ENCODE data around the gene CTCFL.

Gene CTCFL

GRCh38 chr20:57470212-57470522 lies 54.8 kb downstream of the CTCFL start:
- H3K4me3 ChIP-seq (ENCODE audit: low read depth in 1 of 2, low read length in 2 of 2): no peak overlapping the region
- DNase-seq (no peak), ATAC-seq (ENCODE audit: insufficient read depth, low read depth) (no peak)
- H4K20me1 ChIP-seq (ENCODE audit: insufficient read depth, low read length): peaks cover 11% of the 10 kb centered on the region
- peaks cover 9% of the 10 kb centered on the region for H3K4me1 ChIP-seq (ENCODE audit: insufficient read depth, low read length)
- H3K79me2 ChIP-seq (ENCODE audit: insufficient read depth, low read length): no peaks in the 10 kb centered on the region
- no peak for TF ChIP-seq EZH2 (IDR thresholded peaks at IDR 0.05; ENCODE audit: borderline replicate concordance, low read depth, low read length, severe bottlenecking)
- TF ChIP-seq CTCF (IDR thresholded peaks at IDR 0.05; ENCODE audit: borderline replicate concordance, extremely low read depth, low read length, poor library complexity, severe bottlenecking): no peak
- no peak overlapping the region for H2AFZ ChIP-seq (ENCODE audit: low read depth, low read length)
- no peak overlapping the region for H3K27ac ChIP-seq (ENCODE audit: low read length)
- H3K9ac ChIP-seq (ENCODE audit: low read depth, low read length): no peak overlapping the region
- no peaks in the 10 kb centered on the region for H3K36me3 ChIP-seq (ENCODE audit: insufficient read depth, low read length)
- no peaks in the 10 kb centered on the region for H3K9me3 ChIP-seq (ENCODE audit: insufficient read depth, low read length, severe bottlenecking)
- peaks cover 49% of the 10 kb centered on the region for H3K27me3 ChIP-seq (ENCODE audit: insufficient read depth, low read length, poor library complexity)
- H3K4me2 ChIP-seq (ENCODE audit: insufficient read depth, low read length): no peak overlapping the region

GRCh38 chr20:57469418-57470211 lies 55.3 kb downstream of the CTCFL start:
- TF ChIP-seq EZH2 (IDR thresholded peaks at IDR 0.05; ENCODE audit: borderline replicate concordance, low read depth, low read length, severe bottlenecking): no peak
- TF ChIP-seq CTCF (IDR thresholded peaks at IDR 0.05; ENCODE audit: borderline replicate concordance, extremely low read depth, low read length, poor library complexity, severe bottlenecking): no peak
- H3K4me2 ChIP-seq (ENCODE audit: insufficient read depth, low read length): no peak overlapping the region
- no peaks in the 10 kb centered on the region for H3K79me2 ChIP-seq (ENCODE audit: insufficient read depth, low read length)
- peaks cover 9% of the 10 kb centered on the region for H3K4me1 ChIP-seq (ENCODE audit: insufficient read depth, low read length)
- no peaks in the 10 kb centered on the region for H3K9me3 ChIP-seq (ENCODE audit: insufficient read depth, low read length, severe bottlenecking)
- H2AFZ ChIP-seq (ENCODE audit: low read depth, low read length): no peak overlapping the region
- no peaks in the 10 kb centered on the region for H3K36me3 ChIP-seq (ENCODE audit: insufficient read depth, low read length)
- DNase-seq (no peak), ATAC-seq (ENCODE audit: insufficient read depth, low read depth) (no peak)
- H3K27me3 ChIP-seq (ENCODE audit: insufficient read depth, low read length, poor library complexity): peaks cover 43% of the 10 kb centered on the region
- peaks cover 13% of the 10 kb centered on the region for H4K20me1 ChIP-seq (ENCODE audit: insufficient read depth, low read length)
- no peak overlapping the region for H3K27ac ChIP-seq (ENCODE audit: low read length)
- H3K4me3 ChIP-seq (ENCODE audit: low read depth in 1 of 2, low read length in 2 of 2): no peak overlapping the region
- H3K9ac ChIP-seq (ENCODE audit: low read depth, low read length): no peak overlapping the region

GRCh38 chr20:57468523-57469417 lies 56.2 kb downstream of the CTCFL start:
- Histone ChIP-seq H3K4me2 (ENCODE audit: insufficient read depth, low read length) (no peak overlapping the region), H3K9ac (ENCODE audit: low read depth, low read length) (no peak overlapping the region), H3K27ac (ENCODE audit: low read length) (no peak overlapping the region), H2AFZ (ENCODE audit: low read depth, low read length) (no peak overlapping the region), H3K27me3 (ENCODE audit: insufficient read depth, low read length, poor library complexity) (peaks cover 36% of the 10 kb centered on the region), H4K20me1 (ENCODE audit: insufficient read depth, low read length) (peaks cover 13% of the 10 kb centered on the region), H3K36me3 (ENCODE audit: insufficient read depth, low read length) (no peaks in the 10 kb centered on the region), H3K4me3 (ENCODE audit: low read depth in 1 of 2, low read length in 2 of 2) (no peak overlapping the region), H3K79me2 (ENCODE audit: insufficient read depth, low read length) (no peaks in the 10 kb centered on the region), H3K4me1 (ENCODE audit: insufficient read depth, low read length) (peaks cover 9% of the 10 kb centered on the region), H3K9me3 (ENCODE audit: insufficient read depth, low read length, severe bottlenecking) (no peaks in the 10 kb centered on the region)
- DNase-seq (no peak), ATAC-seq (ENCODE audit: insufficient read depth, low read depth) (no peak)
- TF ChIP-seq CTCF (IDR thresholded peaks at IDR 0.05; ENCODE audit: borderline replicate concordance, extremely low read depth, low read length, poor library complexity, severe bottlenecking): no peak
- TF ChIP-seq EZH2 (IDR thresholded peaks at IDR 0.05; ENCODE audit: borderline replicate concordance, low read depth, low read length, severe bottlenecking): no peak

Data from DND-41 (cell line).